Erythroblast (primary cell): ENCODE data around the gene HIGD2A.
"Not testable (repeated sequence)": the region's sequence is repeated elsewhere in the genome, so short reads cannot be mapped to it uniquely, and the experiment has no call there.

Source experiments
- DNase-seq, 2 experiments: peaks; one replicate each; lab custom pipeline; 2025; lab: John Stamatoyannopoulos, UW
- GATA1 ChIP-seq: IDR thresholded peaks from 2 replicates; pipeline ENCODE4 v1.6.1; 2011; ENCODE audit warnings: low read depth, mild to moderate bottlenecking, control low read depth, low read length, moderate library complexity
- POLR2A ChIP-seq: IDR thresholded peaks from 2 replicates; pipeline ENCODE4 v1.6.1; 2011; ENCODE audit warnings: mild to moderate bottlenecking, low read length

HIGD2A gene

GRCh38 chr5:176394096-176394495 is 5.5 kb downstream of the HIGD2A start:
- DNase-seq = no peak
- TF ChIP-seq POLR2A = no peak
- no peak for TF ChIP-seq GATA1

- no peak for DNase-seq
- TF ChIP-seq GATA1 (no peak), POLR2A (no peak)
Measured at GRCh38 chr5:176394881-176395675, 6.5 kb downstream of the HIGD2A start.

GRCh38 chr5:176396330-176396729 is 7.8 kb downstream of the HIGD2A start:
- no peak for TF ChIP-seq GATA1
- TF ChIP-seq POLR2A = no peak
- no peak for DNase-seq

- no peak for TF ChIP-seq POLR2A
- no peak for TF ChIP-seq GATA1
- no peak for DNase-seq
Measured at GRCh38 chr5:176397736-176398420, 9.3 kb downstream of the HIGD2A start.

- no peak for TF ChIP-seq GATA1
- no peak for DNase-seq
Measured at GRCh38 chr5:176400382-176401156, 12.0 kb downstream of the HIGD2A start.

- TF ChIP-seq POLR2A (no peak), GATA1 (no peak)
- no peak for DNase-seq
Measured at GRCh38 chr5:176401281-176402205, 13.0 kb downstream of the HIGD2A start.

- DNase-seq = no peak
- TF ChIP-seq GATA1 (no peak), POLR2A (no peak)
Measured at GRCh38 chr5:176405656-176406435, 17.3 kb downstream of the HIGD2A start.

GRCh38 chr5:176406436-176407052 is 18.0 kb downstream of the HIGD2A start:
- TF ChIP-seq GATA1 = no peak
- DNase-seq = no peak

GRCh38 chr5:176407456-176408251 is 19.1 kb downstream of the HIGD2A start:
- DNase-seq = no peak
- no peak for TF ChIP-seq POLR2A
- no peak for TF ChIP-seq GATA1

GRCh38 chr5:176408252-176408573 is 19.7 kb downstream of the HIGD2A start:
- DNase-seq = not testable (repeated sequence)

GRCh38 chr5:176408590-176408989 is 20.0 kb downstream of the HIGD2A start:
- TF ChIP-seq GATA1 = no peak
- no peak for TF ChIP-seq POLR2A
- no peak for DNase-seq

GRCh38 chr5:176409765-176410164 is 21.2 kb downstream of the HIGD2A start:
- TF ChIP-seq GATA1 (no peak), POLR2A (no peak)
- no peak for DNase-seq
